ENCODE data around the gene SCPEP1. TPM values are rescaled to one million over a fixed set of nuclear protein-coding genes. Genes with fewer than 3 reads are reported as not detected.
A peak's percentile ranks its signal among the peaks of the same experiment; 100 is the strongest.
"Not testable (repeated sequence)": the region's sequence is repeated elsewhere in the genome, so short reads cannot be mapped to it uniquely, and the experiment has no call there.

The SCPEP1 gene
- total RNA-seq, 4 donors from 2014 or later, result 37.7 to 58.0 (median 48.2) TPM

GRCh38 chr17:56933868-56934267, 44.1 kb upstream of the SCPEP1 start:
- TF ChIP-seq POLR2A (IDR thresholded peaks at IDR 0.05) (no peak), CTCF (IDR thresholded peaks at IDR 0.05) (no peak)
- Histone ChIP-seq H3K27ac (no peak overlapping the region), H3K4me3 (no peak overlapping the region), H3K36me3 (no peaks in the 10 kb centered on the region), H3K27me3 (no peaks in the 10 kb centered on the region), H3K9me3 (no peaks in the 10 kb centered on the region), H3K4me1 (no peaks in the 10 kb centered on the region)
- intact Hi-C loops (cut with DNase I; ENCODE audit: low total_unique reads), result no loop called here
- no peak for DNase-seq

GRCh38 chr17:56934280-56934679, 43.7 kb upstream of the SCPEP1 start:
- H3K27ac ChIP-seq, result no peak overlapping the region

GRCh38 chr17:56935461-56935860, 42.5 kb upstream of the SCPEP1 start:
- no peaks in the 10 kb centered on the region for H3K9me3 ChIP-seq
- TF ChIP-seq POLR2A (IDR thresholded peaks at IDR 0.05) (no peak), CTCF (IDR thresholded peaks at IDR 0.05) (no peak)
- H3K27ac ChIP-seq, result no peak overlapping the region
- H3K36me3 ChIP-seq, result no peaks in the 10 kb centered on the region
- intact Hi-C loops (cut with DNase I; ENCODE audit: low total_unique reads), result no loop called here
- H3K27me3 ChIP-seq, result no peaks in the 10 kb centered on the region
- no peak overlapping the region for H3K4me3 ChIP-seq
- no peaks in the 10 kb centered on the region for H3K4me1 ChIP-seq
- DNase-seq, result no peak

More at GRCh38 chr17:56934280-56934679, 43.7 kb upstream of the SCPEP1 start:
- H3K36me3 ChIP-seq, result no peaks in the 10 kb centered on the region
- no peak for DNase-seq
- TF ChIP-seq POLR2A (IDR thresholded peaks at IDR 0.05) (no peak), CTCF (IDR thresholded peaks at IDR 0.05) (no peak)
- H3K4me1 ChIP-seq, result no peaks in the 10 kb centered on the region
- no peaks in the 10 kb centered on the region for H3K27me3 ChIP-seq
- H3K4me3 ChIP-seq, result no peak overlapping the region
- intact Hi-C loops (cut with DNase I; ENCODE audit: low total_unique reads), result no loop called here
- H3K9me3 ChIP-seq, result no peaks in the 10 kb centered on the region

GRCh38 chr17:56936697-56937322, 41.1 kb upstream of the SCPEP1 start:
- Histone ChIP-seq H3K9me3 (no peaks in the 10 kb centered on the region), H3K27ac (peak overlapping the region in 1 of 2 donors; percentile 32), H3K36me3 (no peaks in the 10 kb centered on the region), H3K4me3 (no peak overlapping the region), H3K27me3 (no peaks in the 10 kb centered on the region), H3K4me1 (no peaks in the 10 kb centered on the region)
- no peak for TF ChIP-seq CTCF (IDR thresholded peaks at IDR 0.05)
- no peak for TF ChIP-seq POLR2A (IDR thresholded peaks at IDR 0.05)
- no peak for DNase-seq
- intact Hi-C loops (cut with DNase I; ENCODE audit: low total_unique reads), result no loop called here

GRCh38 chr17:56937687-56938086, 40.2 kb upstream of the SCPEP1 start:
- H3K27ac ChIP-seq, result peak overlapping the region in 1 of 2 donors; percentile 32
- DNase-seq, result no peak
- intact Hi-C loops (cut with DNase I; ENCODE audit: low total_unique reads), result no loop called here
- H3K36me3 ChIP-seq, result no peaks in the 10 kb centered on the region
- no peaks in the 10 kb centered on the region for H3K9me3 ChIP-seq
- no peak for TF ChIP-seq POLR2A (IDR thresholded peaks at IDR 0.05)
- TF ChIP-seq CTCF (IDR thresholded peaks at IDR 0.05), result no peak
- no peaks in the 10 kb centered on the region for H3K4me1 ChIP-seq
- H3K27me3 ChIP-seq, result no peaks in the 10 kb centered on the region
- H3K4me3 ChIP-seq, result no peak overlapping the region

- H3K36me3 ChIP-seq; DNase-seq; H3K27me3 ChIP-seq; H3K4me3 ChIP-seq; H3K4me1 ChIP-seq; intact Hi-C loops (cut with DNase I; ENCODE audit: low total_unique reads); H3K9me3 ChIP-seq: not testable (repeated sequence)
- peak overlapping the region in 1 of 2 donors; percentile 32 for H3K27ac ChIP-seq
Measured at GRCh38 chr17:56938206-56938605, 39.7 kb upstream of the SCPEP1 start.
